Spleen (tissue), 11 donors: ENCODE results near the gene ZNF335. TPM values are rescaled to one million over a fixed set of nuclear protein-coding genes. Genes with fewer than 3 reads are reported as not detected.

Source experiments
- DNase-seq: peaks from one replicate; pipeline ENCODE4 v3.0.0-alpha.2; 2020
- H3K27ac ChIP-seq, 8 donors: fragments of 200-600 bp; sonication (generic) in 7 of 8; 1 replicate in 4 of 8; 2 replicates in 4 of 8; pipeline versions ENCODE4 v1.5.0 to v1.8.0; 2016 to 2021; ENCODE audit warnings: inconsistent platforms in 4 of 8, mild to moderate bottlenecking in 4 of 8, moderate library complexity in 1 of 8
- H3K27me3 ChIP-seq, 7 donors: fragments of 200-600 bp; sonication (generic) in 6 of 7; replicated peaks in 1 of 7; 1 replicate in 4 of 7; 2 replicates in 3 of 7; pipeline versions ENCODE4 v1.5.0 to v1.8.0; 2016 to 2021; ENCODE audit warnings: inconsistent platforms in 3 of 7, mild to moderate bottlenecking in 1 of 7
- H3K36me3 ChIP-seq, 6 donors: fragments of 200-600 bp; sonication (generic) in 5 of 6; 1 replicate in 4 of 6; 2 replicates in 2 of 6; pipeline versions ENCODE4 v1.5.0 to v1.8.0; 2016 to 2021; ENCODE audit warnings: inconsistent platforms in 2 of 6
- H3K4me1 ChIP-seq, 6 donors: fragments of 200-600 bp; sonication (generic) in 5 of 6; 1 replicate in 3 of 6; 2 replicates in 3 of 6; pipeline versions ENCODE4 v1.5.0 to v1.8.0; 2016 to 2021; ENCODE audit warnings: inconsistent platforms in 3 of 6
- H3K4me3 ChIP-seq, 8 donors: fragments of 200-600 bp; sonication (generic) in 7 of 8; 1 replicate in 4 of 8; 2 replicates in 4 of 8; pipeline versions ENCODE4 v1.5.0 to v1.8.0; 2016 to 2021; ENCODE audit warnings: inconsistent platforms in 4 of 8, mild to moderate bottlenecking in 4 of 8, moderate library complexity in 2 of 8
- H3K9me3 ChIP-seq, 8 donors: fragments of 200-600 bp; sonication (generic) in 7 of 8; 1 replicate in 4 of 8; 2 replicates in 4 of 8; pipeline versions ENCODE4 v1.5.0 to v1.8.0; 2016 to 2021; ENCODE audit warnings: inconsistent platforms in 4 of 8
- CTCF ChIP-seq, 11 experiments: fragments of 200-600 bp in 7 of 11; fragments of 450-650 bp in 4 of 11; sonication (generic) in 4 of 11; IDR thresholded peaks in 8 of 11; conservative IDR thresholded peaks in 3 of 11; 1 replicate in 7 of 11; 2 replicates in 4 of 11; pipeline versions ENCODE4 v1.4.0 to v1.8.0; 2016 to 2021; ENCODE audit warnings: antibody characterized with exemption in 11 of 11, inconsistent platforms in 4 of 11, mild to moderate bottlenecking in 1 of 11
- POLR2A ChIP-seq, 3 donors: fragments of 450-650 bp; IDR thresholded peaks; one replicate each; pipeline ENCODE4 v1.5.1; 2017; ENCODE audit warnings: antibody characterized with exemption in 3 of 3, mild to moderate bottlenecking in 1 of 3
- POLR2AphosphoS5 ChIP-seq, 3 donors: sonication (generic); formaldehyde crosslinking; IDR thresholded peaks; one replicate each; pipeline ENCODE4 v1.5.1; 2017; ENCODE audit warnings: antibody characterized with exemption in 3 of 3
- WGBS, 5 donors: extraction: QIAGEN DNeasy Blood & Tissue Kit in 3 of 5; methylation state at CpG; one replicate each; pipeline versions ENCODE4 v1.1.5 to v1.1.7; 2013 to 2018; 5-methylcytosine and 5-hydroxymethylcytosine counted together
- intact Hi-C: fragments of 100-400 bp; cut with DNase I; formaldehyde crosslinking; loops from one replicate; pipeline ENCODE4 v1.15.0; 2023; ENCODE audit warnings: low total_unique reads
- polyA plus RNA-seq, 3 donors: library from polyadenylated mRNA; stranded (reverse); fragments of 200-250 nt; gene quantifications; one replicate each; pipeline ENCODE4 v1.2.1, GENCODE V29; 2013
- total RNA-seq, 7 donors: library from RNA; depleted of rRNA in 3 of 7; stranded (reverse); fragments of >200 nt in 3 of 7; fragmentation: NEBNext Ultra II Directional in 4 of 7; extraction: Animal tissue kit (Norgen Biotek cat#: 25700) in 4 of 7; gene quantifications; one replicate each; pipeline versions ENCODE4 v1.1.0 to v1.2.1, GENCODE V29; 2016 to 2021
- donor health status: healthy with polysubstance abuse.
- donor health status: DM: no; HTN: no; CAD: no; lungs with moderate emphysema.
- donor health status: DM: no; HTN: no; CAD: no.
- donor health status: Bipolar disorder and iron deficiency.
- donor health status: healthy.
- donor health status: DM: no; HTN: no; CAD: no.
- donor health status: DM: yes; HTN: yes; CAD: no.

The ZNF335 gene
- total and polyA plus RNA-seq, 10 donors, result 8.2 to 46.3 (median 32.5) TPM

- no peak overlapping the region for H3K4me3 ChIP-seq
- no peaks in the 10 kb centered on the region for H3K27me3 ChIP-seq
- peaks cover 8 to 95% (median 92%) of the 10 kb centered on the region in 6 donors for H3K36me3 ChIP-seq
- no peaks in the 10 kb centered on the region for H3K9me3 ChIP-seq
- WGBS, 5 donors, result 76 to 90% (median 83%) methylated on average over 12 to 18 of the region's 18 CpGs
- H3K4me1 ChIP-seq, result peaks cover 11 to 32% (median 21%) of the 10 kb centered on the region in 6 donors
- no peak overlapping the region for H3K27ac ChIP-seq
- peak; percentile 70 for DNase-seq
- intact Hi-C loops, result loop anchor here (10.0 kb wide), 1 partner anchor 151 kb away; the partner anchor contains the start of gene UBE2C
- no peak for TF ChIP-seq CTCF (IDR thresholded peaks at IDR 0.05 in 8 of 11, conservative IDR thresholded peaks at IDR 0.05 in 3 of 11)
- TF ChIP-seq POLR2AphosphoS5 (IDR thresholded peaks at IDR 0.05), result no peak
- no peak for TF ChIP-seq POLR2A (IDR thresholded peaks at IDR 0.05)
These were observed 6.6 kb downstream of the ZNF335 start for GRCh38 chr20:45965169-45966002.

- intact Hi-C loops, result loop anchor here (10.0 kb wide), 1 partner anchor 149 kb away; the partner anchor contains the start of gene UBE2C
- Histone ChIP-seq H3K27ac (no peak overlapping the region), H3K36me3 (peaks cover 16 to 100% (median 100%) of the 10 kb centered on the region in 6 donors), H3K4me3 (no peak overlapping the region), H3K27me3 (no peaks in the 10 kb centered on the region), H3K4me1 (peaks cover 0 to 19% (median 7%) of the 10 kb centered on the region in 6 donors), H3K9me3 (peaks cover 0 to 2% (median 0%) of the 10 kb centered on the region in 8 donors)
- no peak for TF ChIP-seq POLR2A (IDR thresholded peaks at IDR 0.05)
- no peak for TF ChIP-seq CTCF (IDR thresholded peaks at IDR 0.05 in 8 of 11, conservative IDR thresholded peaks at IDR 0.05 in 3 of 11)
- TF ChIP-seq POLR2AphosphoS5 (IDR thresholded peaks at IDR 0.05), result no peak
- peak; percentile 46 for DNase-seq
- WGBS, 5 donors, result 88 to 95% (median 92%) methylated on average over 8 to 9 of the region's 9 CpGs
These were observed 8.0 kb downstream of the ZNF335 start for GRCh38 chr20:45964006-45964400.

GRCh38 chr20:45963059-45964005 lies 8.7 kb downstream of the ZNF335 start:
- intact Hi-C loops, result loop anchor here (10.0 kb wide), 1 partner anchor 149 kb away; the partner anchor contains the start of gene UBE2C
- 80 to 90% (median 84%) methylated on average over 32 to 34 of the region's 34 CpGs for WGBS, 5 donors
- H3K4me1 ChIP-seq, result peaks cover 0 to 12% (median 1%) of the 10 kb centered on the region in 6 donors
- no peak overlapping the region for H3K4me3 ChIP-seq
- H3K36me3 ChIP-seq, result peaks cover 21 to 100% (median 100%) of the 10 kb centered on the region in 6 donors
- DNase-seq, result peak; percentile 73
- H3K27ac ChIP-seq, result no peak overlapping the region
- TF ChIP-seq POLR2A (IDR thresholded peaks at IDR 0.05), result no peak
- peak in 2 of 3 donors; percentile 17 to 50 for TF ChIP-seq POLR2AphosphoS5 (IDR thresholded peaks at IDR 0.05)
- TF ChIP-seq CTCF (IDR thresholded peaks at IDR 0.05 in 8 of 11, conservative IDR thresholded peaks at IDR 0.05 in 3 of 11), result peak in 7 of 11 experiments; percentile 5 to 49 (median 34)
- H3K9me3 ChIP-seq, result peaks cover 0 to 7% (median 0%) of the 10 kb centered on the region in 8 donors
- H3K27me3 ChIP-seq, result no peaks in the 10 kb centered on the region
